HepG2 (cell line): ENCODE measurements around the gene GYS2. TPM values are rescaled to one million over a fixed set of nuclear protein-coding genes. Genes with fewer than 3 reads are reported as not detected.

ENCODE experiments used
- ATAC-seq: fragments of 200-7000 bp; cut with Tn5 transposase; 3 replicates; pipeline ENCODE4 v1.9.1; 2020; ENCODE audit warnings: mild to moderate bottlenecking, moderate library complexity
- BruUV-seq: library from RNA; stranded (reverse); fragments of 400-500 nt; replicated peaks from 2 replicates; lab custom pipeline; 2021; lab: Mats Ljungman, UMichigan
- CTCF ChIA-PET: fragments of 300-600 bp; formaldehyde crosslinking; extraction: SDS; loops from one replicate; lab custom pipeline; 2021; ENCODE audit warnings: low total read pairs, inconsistent platforms, low intra/inter-chr PET ratio; lab: Yijun Ruan, JAX
- POLR2A ChIA-PET: fragments of 350-600 bp; sonication (Branson Sonifier 250); formaldehyde crosslinking; loops from one replicate; lab custom pipeline; 2020; ENCODE audit warnings: antibody characterized with exemption, inconsistent platforms; lab: Yijun Ruan, JAX
- DNase-seq: peaks from one replicate; pipeline ENCODE4 v3.0.0-alpha.2; 2015; ENCODE audit warnings: low spot score
- FAIRE-seq: peaks from 3 replicates; lab custom pipeline; 2011; peaks lifted over from hg19 to GRCh38; lab: Jason Lieb, UNC
- H2AFZ ChIP-seq: one replicate; pipeline ENCODE4 v1.6.1; 2011; ENCODE audit warnings: low read length, inconsistent platforms
- H3K27ac ChIP-seq: fragments of 300-600 bp; 3 replicates; pipeline ENCODE4 v1.8.0; 2011; ENCODE audit warnings: mixed run types, mild to moderate bottlenecking, mixed read lengths, low read length, inconsistent platforms; ENCODE audit not compliant: insufficient read depth; ENCODE audit errors: extremely low read length
- H3K27me3 ChIP-seq, 2 experiments: fragments of 200-600 bp in 1 of 2; 2 replicates in 1 of 2; 3 replicates in 1 of 2; pipeline versions ENCODE4 v1.6.0 to v1.8.0; 2011; ENCODE audit warnings: low read length in 2 of 2, mild to moderate bottlenecking in 2 of 2, moderate library complexity in 2 of 2, inconsistent platforms in 1 of 2; ENCODE audit not compliant: insufficient read depth in 2 of 2, control insufficient read depth in 1 of 2
- H3K36me3 ChIP-seq, 2 experiments: fragments of 200-600 bp in 1 of 2; replicated peaks in 1 of 2; 2 replicates in 1 of 2; 3 replicates in 1 of 2; pipeline versions ENCODE4 v1.5.1 to v1.8.0; 2011; ENCODE audit warnings: low read length in 2 of 2, inconsistent platforms in 1 of 2; ENCODE audit not compliant: insufficient read depth in 2 of 2, control insufficient read depth in 1 of 2
- H3K4me1 ChIP-seq: 2 replicates; pipeline ENCODE4 v1.5.1; 2012; ENCODE audit warnings: low read length, inconsistent platforms; ENCODE audit not compliant: insufficient read depth
- H3K4me2 ChIP-seq: 2 replicates; pipeline ENCODE4 v1.6.0; 2011; ENCODE audit warnings: low read depth, low read length, inconsistent platforms
- H3K4me3 ChIP-seq, 3 experiments: fragments of 200-600 bp in 1 of 3; sonication (generic), shearing (Covaris generic) in 1 of 3; replicated peaks in 1 of 3; 2 replicates each; pipeline ENCODE4 v1.5.1; 2011 to 2016; ENCODE audit warnings: low read length in 3 of 3, inconsistent platforms in 2 of 3, low read depth in 2 of 3, mild to moderate bottlenecking in 2 of 3, control low read depth in 1 of 3, mixed read lengths in 1 of 3; ENCODE audit not compliant: insufficient read depth in 1 of 3
- H3K79me2 ChIP-seq: one replicate; pipeline ENCODE4 v1.6.1; 2011; ENCODE audit warnings: low read length, inconsistent platforms; ENCODE audit not compliant: insufficient read depth
- H3K9ac ChIP-seq: 2 replicates; pipeline ENCODE4 v1.6.0; 2011; ENCODE audit warnings: mild to moderate bottlenecking, low read depth, low read length, inconsistent platforms; ENCODE audit not compliant: insufficient read depth
- H3K9me3 ChIP-seq: 2 replicates; pipeline ENCODE4 v1.5.1; 2012; ENCODE audit warnings: mild to moderate bottlenecking, low read length
- H4K20me1 ChIP-seq: 2 replicates; pipeline ENCODE4 v1.6.0; 2011; ENCODE audit warnings: inconsistent platforms, mild to moderate bottlenecking, low read length, moderate library complexity; ENCODE audit not compliant: insufficient read depth
- AGO2 ChIP-seq: fragments of 200-400 bp; formaldehyde crosslinking; optimal IDR thresholded peaks from 2 replicates; pipeline ENCODE3; 2017; ENCODE audit warnings: mild to moderate bottlenecking, low read depth, low read length, moderate library complexity
- BORCS8-MEF2B ChIP-seq: sonication (generic); formaldehyde crosslinking; IDR thresholded peaks from 2 replicates; pipeline ENCODE4 v1.8.0; 2022; ENCODE audit warnings: mild to moderate bottlenecking, missing genetic modification reagents
- CCDC6 ChIP-seq: sonication (generic); formaldehyde crosslinking; IDR thresholded peaks from 2 replicates; pipeline ENCODE4 v1.8.1; 2022; ENCODE audit warnings: mild to moderate bottlenecking, missing genetic modification reagents, moderate library complexity
- CREM ChIP-seq, 2 experiments: sonication (generic) in 1 of 2; formaldehyde crosslinking in 1 of 2; IDR thresholded peaks; 2 replicates each; pipeline versions ENCODE4 v1.4.0 to v1.6.1; 2016 to 2020; ENCODE audit warnings: antibody characterized with exemption in 1 of 2, mild to moderate bottlenecking in 1 of 2, missing genetic modification reagents in 1 of 2
- DR1 ChIP-seq: sonication (generic); formaldehyde crosslinking; IDR thresholded peaks from 2 replicates; pipeline ENCODE4 v1.8.0; 2021; ENCODE audit warnings: mild to moderate bottlenecking, missing genetic modification reagents, inconsistent platforms
- EEA1 ChIP-seq: sonication (generic); formaldehyde crosslinking; IDR thresholded peaks from 2 replicates; pipeline ENCODE4 v1.5.1; 2020; ENCODE audit warnings: mild to moderate bottlenecking, missing genetic modification reagents, borderline replicate concordance
- EZH2 ChIP-seq: conservative IDR thresholded peaks from 2 replicates; pipeline ENCODE4 v1.6.1; 2012; ENCODE audit warnings: mild to moderate bottlenecking, low read depth, low read length, moderate library complexity
- HMGXB4 ChIP-seq, 2 experiments: sonication (generic) in 1 of 2; formaldehyde crosslinking in 1 of 2; IDR thresholded peaks; 2 replicates each; pipeline versions ENCODE4 v1.4.0 to v1.6.1; 2018 to 2020; ENCODE audit warnings: missing genetic modification reagents in 2 of 2, borderline replicate concordance in 1 of 2, low read depth in 1 of 2, mild to moderate bottlenecking in 1 of 2, missing biosample characterization in 1 of 2
- HNRNPL ChIP-seq: fragments of 200-400 bp; formaldehyde crosslinking; IDR thresholded peaks from 2 replicates; pipeline ENCODE4 v1.6.1; 2017; ENCODE audit warnings: mild to moderate bottlenecking, low read depth, low read length
- HOXA9 ChIP-seq: sonication (generic); formaldehyde crosslinking; IDR thresholded peaks from 2 replicates; pipeline ENCODE4 v1.8.1; 2022; ENCODE audit warnings: missing genetic modification reagents, mild to moderate bottlenecking, moderate library complexity, borderline replicate concordance
- KDM2A ChIP-seq: sonication (generic); formaldehyde crosslinking; IDR thresholded peaks from 2 replicates; pipeline ENCODE4 v1.4.0; 2020; ENCODE audit warnings: low read depth, missing genetic modification reagents, borderline replicate concordance
- MTF2 ChIP-seq: sonication (generic); formaldehyde crosslinking; IDR thresholded peaks from 2 replicates; pipeline ENCODE4 v1.5.0; 2020; ENCODE audit warnings: missing genetic modification reagents, borderline replicate concordance
- POLR2G ChIP-seq: fragments of 200-400 bp; formaldehyde crosslinking; IDR thresholded peaks from 2 replicates; pipeline ENCODE4 v1.6.1; 2018; ENCODE audit warnings: mild to moderate bottlenecking, low read depth, low read length, moderate library complexity
- RARA ChIP-seq: IDR thresholded peaks from 2 replicates; pipeline ENCODE4 v1.6.1; 2016; ENCODE audit warnings: missing genetic modification reagents, missing compliant biosample characterization
- SP4 ChIP-seq: sonication (generic); formaldehyde crosslinking; IDR thresholded peaks from 2 replicates; pipeline ENCODE4 v1.8.1; 2023; ENCODE audit warnings: mild to moderate bottlenecking, missing genetic modification reagents
- ZNF20 ChIP-seq: sonication (generic); formaldehyde crosslinking; IDR thresholded peaks from 2 replicates; pipeline ENCODE4 v1.4.0; 2020; ENCODE audit warnings: mild to moderate bottlenecking, moderate library complexity, missing genetic modification reagents
- ZNF275 ChIP-seq: sonication (generic); formaldehyde crosslinking; IDR thresholded peaks from 2 replicates; pipeline ENCODE4 v1.8.0; 2022; ENCODE audit warnings: missing genetic modification reagents, mild to moderate bottlenecking, inconsistent platforms, borderline replicate concordance
- ZNF883 ChIP-seq: sonication (generic); formaldehyde crosslinking; IDR thresholded peaks from 2 replicates; pipeline ENCODE4 v1.5.1; 2020; ENCODE audit warnings: mild to moderate bottlenecking, missing genetic modification reagents; ENCODE audit errors: not compliant biosample characterization
- WGBS: methylation state at CpG from one replicate; pipeline ENCODE4 v1.1.6; 2017; ENCODE audit warnings: low lambda C conversion rate; 5-methylcytosine and 5-hydroxymethylcytosine counted together
- in situ Hi-C: cut with HindIII; loops from 2 replicates; pipeline ENCODE4 v1.10.0; 2017; ENCODE audit warnings: low pct_unique_long_range_greater_than_20kb; ENCODE audit not compliant: extremely low pct_ligation_motif_present
- intact Hi-C: fragments of 100-400 bp; cut with micrococcal nuclease; formaldehyde crosslinking; loops from one replicate; pipeline ENCODE4 v1.10.0; 2022; ENCODE audit not compliant: unreplicated experiment
- polyA plus RNA-seq, 8 experiments: library from polyadenylated mRNA; depleted of rRNA in 3 of 8; stranded (reverse) in 7 of 8; unstranded in 1 of 8; fragments of >200 nt; fragmentation: Illumina TruSeq in 4 of 8; extraction: Trizol in 4 of 8; gene quantifications; 2 replicates each; pipeline versions ENCODE4 v1.2.1 to v1.2.3, GENCODE V29; 2011 to 2016; ENCODE audit warnings: low read depth in 4 of 8, missing spikeins in 1 of 8, mixed read lengths in 1 of 8; ENCODE audit not compliant: insufficient read depth in 1 of 8
- total RNA-seq, 5 experiments: library from RNA; depleted of rRNA; stranded (reverse); fragments of >200 nt; fragmentation: Illumina TruSeq; extraction: Trizol; gene quantifications; 2 replicates each; pipeline ENCODE4 v1.2.3, GENCODE V29; 2016; ENCODE audit warnings: low read depth in 1 of 5

The GYS2 gene
- total and polyA plus RNA-seq, 2 of the 13 experiments (the other 11 are each of a cell fraction or from before 2014, with no cell fraction given), result not detected

- TF ChIP-seq ZNF275 (0 out of 2 replicates have a peak, but pooled peaks have one; percentile 11), AGO2 (peak; percentile 14)
Observed at GRCh38 chr12:21502164-21502496, 102.5 kb downstream of the GYS2 start (continued).

GRCh38 chr12:21501258-21502163 lies 103.1 kb downstream of the GYS2 start, which contains the start of the genes GOLT1B and RECQL:
Gene GOLT1B, plus strand, starts transcription at chr12:21501789. Its CDS starts 135 bp downstream, at chr12:21501924.
Gene RECQL, minus strand, starts transcription at chr12:21501635. Its CDS starts 2,065 bp downstream, at chr12:21499570.
- Histone ChIP-seq H3K27ac (peak within 1 kb of the TSS; percentile 90), H3K36me3 (peaks cover 3 to 16% of the 10 kb centered on the region in 2 experiments; a peak in 2 of 5 replicates), H3K27me3 (no peaks in the 10 kb centered on the region; a peak in 1 of 5 replicates), H2AFZ (peak within 1 kb of the TSS; percentile 91), H3K9me3 (no peaks in the 10 kb centered on the region), H3K4me1 (peaks cover 33% of the 10 kb centered on the region), H3K4me2 (peak within 1 kb of the TSS; percentile 85), H4K20me1 (peaks cover 3% of the 10 kb centered on the region; the same call in 1 of the 2 replicates), H3K4me3 (peak within 1 kb of the TSS; percentile 87 to 95 (median 95)), H3K9ac (peak within 1 kb of the TSS; percentile 88), H3K79me2 (peaks cover 51% of the 10 kb centered on the region)
- CTCF ChIA-PET, result no interaction called here
- FAIRE-seq, result peak; percentile 96
- intact Hi-C loops (loop anchor here (1.0 to 10.0 kb wide), 4 partner anchors 61 to 179 kb away; partner anchors contain the start of genes LDHB and PYROXD1), in situ Hi-C loops (loop anchor here (25.0 kb wide), 1 partner anchor 536 kb away; the partner anchor contains the start of gene CMAS)
- no TSS peak for BruUV-seq
- WGBS, result under 1% methylated on average over 25 of the region's 61 CpGs
- ATAC-seq, result peak; percentile 95
- DNase-seq, result peak; percentile 98
- POLR2A ChIA-PET, result interaction anchor here (0.6 to 1.9 kb wide), 5 partner anchors 9 to 1043 kb away, joined by 3 to 7 read pairs (median 4); partner anchors contain the start of genes C2CD5 and PYROXD1
- peak; percentile 76 for TF ChIP-seq POLR2G
- 0 out of 2 replicates have a peak, but pooled peaks have one; percentile 36 for TF ChIP-seq MTF2 (CRISPR knock-in tag)
- TF ChIP-seq EEA1, result no peak
- 0 out of 2 replicates have a peak, but pooled peaks have one; percentile 27 for TF ChIP-seq ZNF20 (CRISPR knock-in tag)
- no peak for TF ChIP-seq EZH2
- TF ChIP-seq RARA (CRISPR knock-in tag), result no peak
- peak; percentile 94 for TF ChIP-seq CREM (IDR thresholded peaks at IDR 0.05)
- no peak for TF ChIP-seq CREM (CRISPR knock-in tag; IDR thresholded peaks at IDR 0.05)
- TF ChIP-seq HOXA9 (CRISPR knock-in tag), result no peak
- TF ChIP-seq BORCS8-MEF2B, result peak; percentile 49; the same call in 1 of the 2 replicates
- TF ChIP-seq KDM2A (CRISPR knock-in tag), result peak; percentile 77
- TF ChIP-seq DR1, result peak; percentile 60
- peak; percentile 95 for TF ChIP-seq SP4 (CRISPR knock-in tag)
- peak; percentile 62; the same call in 1 of the 2 replicates for TF ChIP-seq CCDC6
- peak; percentile 42 to 55; a peak in 2 of 4 replicates for TF ChIP-seq HMGXB4 (CRISPR knock-in tag; IDR thresholded peaks at IDR 0.05; ENCODE audit: borderline replicate concordance in 1 of 2, low read depth in 1 of 2)
- TF ChIP-seq ZNF883, result peak; percentile 47
- TF ChIP-seq HNRNPL, result no peak
